Prostate gland (tissue), 2 donors: ENCODE results near the gene MBD3L5.

ENCODE experiments used
- POLR2A ChIP-seq: fragments of 450-650 bp; IDR thresholded peaks from one replicate; pipeline ENCODE4 v1.6.1; 2016; ENCODE audit warnings: antibody characterized with exemption, mild to moderate bottlenecking
- TF ChIP-seq, protein P1 (sequence below), 4 experiments: fragments of 200-600 bp in 2 of 4; fragments of 450-650 bp in 2 of 4; sonication (generic) in 2 of 4; IDR thresholded peaks; 1 replicate in 3 of 4; 2 replicates in 1 of 4; pipeline ENCODE4 v1.5.1; 2016 to 2019; ENCODE audit warnings: antibody characterized with exemption in 4 of 4, mild to moderate bottlenecking in 2 of 4, moderate library complexity in 2 of 4

DNA sequence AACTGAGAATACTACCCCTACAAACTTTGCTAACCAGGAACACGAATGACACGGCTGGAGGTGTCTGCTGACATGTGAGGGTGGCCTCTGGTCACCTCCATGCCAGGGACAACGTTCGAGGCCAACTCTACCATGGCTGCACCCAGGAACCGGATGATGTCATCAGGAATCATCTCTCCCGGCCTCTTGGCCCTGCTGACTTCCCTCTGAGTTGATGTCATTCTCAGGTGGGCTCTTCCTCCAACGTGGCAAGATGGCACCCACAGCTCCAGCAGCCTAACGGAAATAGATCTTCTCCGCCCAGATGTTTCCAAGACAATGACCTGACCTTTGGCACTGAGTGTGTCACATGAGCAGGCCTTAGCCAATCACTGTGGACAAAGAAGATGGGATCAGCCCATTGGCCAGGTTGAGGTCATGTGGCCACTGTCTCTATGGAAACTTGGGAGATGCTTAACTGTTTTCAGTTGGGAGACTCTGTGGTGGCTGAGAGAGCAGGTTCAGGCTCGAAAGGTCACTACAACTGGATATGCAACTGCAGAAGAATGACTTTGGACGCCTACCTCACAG, 24.2 kb upstream of the MBD3L5 start:
- TF ChIP-seq, protein P1, sequence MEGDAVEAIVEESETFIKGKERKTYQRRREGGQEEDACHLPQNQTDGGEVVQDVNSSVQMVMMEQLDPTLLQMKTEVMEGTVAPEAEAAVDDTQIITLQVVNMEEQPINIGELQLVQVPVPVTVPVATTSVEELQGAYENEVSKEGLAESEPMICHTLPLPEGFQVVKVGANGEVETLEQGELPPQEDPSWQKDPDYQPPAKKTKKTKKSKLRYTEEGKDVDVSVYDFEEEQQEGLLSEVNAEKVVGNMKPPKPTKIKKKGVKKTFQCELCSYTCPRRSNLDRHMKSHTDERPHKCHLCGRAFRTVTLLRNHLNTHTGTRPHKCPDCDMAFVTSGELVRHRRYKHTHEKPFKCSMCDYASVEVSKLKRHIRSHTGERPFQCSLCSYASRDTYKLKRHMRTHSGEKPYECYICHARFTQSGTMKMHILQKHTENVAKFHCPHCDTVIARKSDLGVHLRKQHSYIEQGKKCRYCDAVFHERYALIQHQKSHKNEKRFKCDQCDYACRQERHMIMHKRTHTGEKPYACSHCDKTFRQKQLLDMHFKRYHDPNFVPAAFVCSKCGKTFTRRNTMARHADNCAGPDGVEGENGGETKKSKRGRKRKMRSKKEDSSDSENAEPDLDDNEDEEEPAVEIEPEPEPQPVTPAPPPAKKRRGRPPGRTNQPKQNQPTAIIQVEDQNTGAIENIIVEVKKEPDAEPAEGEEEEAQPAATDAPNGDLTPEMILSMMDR (IDR thresholded peaks at IDR 0.05), result no peak
- no peak for TF ChIP-seq POLR2A
